ENCODE data around the gene CCDC85B. TPM values are rescaled to one million over a fixed set of nuclear protein-coding genes. Genes with fewer than 3 reads are reported as not detected.

CCDC85B gene
- total RNA-seq = 50.8 and 53.9 TPM in 2 replicates

GRCh38 chr11:65890324-65891218 is at the start of gene CCDC85B:
TSS of gene CCDC85B (plus strand) at chr11:65890673. CDS start at chr11:65890784, 111 bp downstream.

GRCh38 chr11:65857853-65858680 is 32.4 kb upstream of the CCDC85B start, which contains the start of gene CFL1:
TSS of gene CFL1 (minus strand) at chr11:65858180. CDS start at chr11:65858099, 81 bp downstream.

GRCh38 chr11:65860278-65861164 is 30.0 kb upstream of the CCDC85B start, which contains the start of gene MUS81:
TSS of gene MUS81 (plus strand) at chr11:65860433. CDS start at chr11:65860754, 321 bp downstream.

GRCh38 chr11:65872586-65873317 is 17.7 kb upstream of the CCDC85B start, which contains the start of gene EFEMP2:
TSS of gene EFEMP2 (minus strand) at chr11:65872800. CDS start at chr11:65872354, 446 bp downstream.

GRCh38 chr11:65879617-65880016 is 10.9 kb upstream of the CCDC85B start, which contains the start of gene CTSW:
TSS of gene CTSW (plus strand) at chr11:65879837. CDS start at chr11:65879855, 18 bp downstream.

GRCh38 chr11:65888163-65888814 is 2.2 kb upstream of the CCDC85B start, which contains the start of gene FIBP:
TSS of gene FIBP (minus strand) at chr11:65888471. CDS start at chr11:65888418, 53 bp downstream.

GRCh38 chr11:65900125-65900898 is 9.8 kb downstream of the CCDC85B start, which contains the start of gene FOSL1:
TSS of gene FOSL1 (minus strand) at chr11:65900388. CDS start at chr11:65900339, 49 bp downstream.

GRCh38 chr11:65918211-65919140 is 28.0 kb downstream of the CCDC85B start, which contains the start of gene C11orf68:
TSS of gene C11orf68 (minus strand) at chr11:65919062. CDS start at chr11:65919031, 31 bp downstream.

GRCh38 chr11:65919141-65919572 is 28.7 kb downstream of the CCDC85B start, which contains the start of gene DRAP1:
TSS of gene DRAP1 (plus strand) at chr11:65919426. CDS start at chr11:65919502, 76 bp downstream.

Other genes starting within 250 kb of the CCDC85B start
- gene RELA, start 227.8 kb upstream of the CCDC85B start, total RNA-seq = 22.9 and 30.1 TPM in 2 replicates
- gene KAT5, start 178.4 kb upstream of the CCDC85B start, total RNA-seq = 37.6 and 42.1 TPM in 2 replicates
- gene RNASEH2C, start 169.9 kb upstream of the CCDC85B start, total RNA-seq = 17.4 and 20.1 TPM in 2 replicates
- gene AP5B1, start 109.7 kb upstream of the CCDC85B start, total RNA-seq = 7.6 and 12.5 TPM in 2 replicates
- gene OVOL1, start 103.6 kb upstream of the CCDC85B start, total RNA-seq = not detected in 2 replicates
- 1.3 and 4.0 TPM in 2 replicates for gene SNX32, start 56.7 kb upstream of the CCDC85B start, total RNA-seq
- 662 and 789 TPM in 2 replicates for gene CFL1, start 32.5 kb upstream of the CCDC85B start, total RNA-seq
- 35.4 and 52.0 TPM in 2 replicates for gene MUS81, start 30.2 kb upstream of the CCDC85B start, total RNA-seq
- gene EFEMP2, start 17.9 kb upstream of the CCDC85B start, total RNA-seq = 114 and 154 TPM in 2 replicates
- gene CTSW, start 10.8 kb upstream of the CCDC85B start, total RNA-seq = 0.07 TPM in 1 of 2 replicates, not detected in the other
- 144 and 156 TPM in 2 replicates for gene FIBP, start 2.2 kb upstream of the CCDC85B start, total RNA-seq
- gene FOSL1, start 9.7 kb downstream of the CCDC85B start, total RNA-seq = 9.8 and 26.0 TPM in 2 replicates
- gene C11orf68, start 28.4 kb downstream of the CCDC85B start, total RNA-seq = 28.4 and 31.1 TPM in 2 replicates
- gene DRAP1, start 28.8 kb downstream of the CCDC85B start, total RNA-seq = 126 and 160 TPM in 2 replicates
- gene TSGA10IP, start 54.8 kb downstream of the CCDC85B start, total RNA-seq = not detected in 2 replicates
- 28.2 and 31.3 TPM in 2 replicates for gene SART1, start 71.1 kb downstream of the CCDC85B start, total RNA-seq
- 33.9 and 42.4 TPM in 2 replicates for gene EIF1AD, start 111.5 kb downstream of the CCDC85B start, total RNA-seq
- gene BANF1, start 111.8 kb downstream of the CCDC85B start, total RNA-seq = 17.0 and 19.5 TPM in 2 replicates
- gene CST6, start 121.3 kb downstream of the CCDC85B start, total RNA-seq = 2.9 and 6.1 TPM in 2 replicates
- gene CATSPER1, start 135.8 kb downstream of the CCDC85B start, total RNA-seq = 0.20 TPM in 1 of 2 replicates, not detected in the other
- 0.13 and 0.59 TPM in 2 replicates for gene GAL3ST3, start 158.5 kb downstream of the CCDC85B start, total RNA-seq
- gene SF3B2, start 161.7 kb downstream of the CCDC85B start, total RNA-seq = 100 and 118 TPM in 2 replicates
- gene PACS1, start 179.6 kb downstream of the CCDC85B start, total RNA-seq = 47.6 and 75.8 TPM in 2 replicates